Neuronal stem cell (in vitro differentiated cells): ENCODE data around the gene TEKT2.

ENCODE experiments used
- DNase-seq: peaks from one replicate; pipeline ENCODE4 v3.0.0-alpha.2; 2013; ENCODE audit warnings: low spot score
- H2AFZ ChIP-seq: one replicate; pipeline ENCODE4 v1.6.1; 2013; ENCODE audit warnings: mild to moderate bottlenecking, low read length, inconsistent platforms
- H2AK5ac ChIP-seq: 2 replicates; pipeline ENCODE4 v1.6.1; 2013; ENCODE audit warnings: low read depth, mild to moderate bottlenecking, inconsistent platforms, low read length, moderate library complexity, mixed read lengths
- H2BK120ac ChIP-seq: 2 replicates; pipeline ENCODE4 v1.6.1; 2013; ENCODE audit warnings: low read depth, mild to moderate bottlenecking, inconsistent platforms, low read length, moderate library complexity, mixed read lengths
- H2BK12ac ChIP-seq: one replicate; pipeline ENCODE4 v1.6.1; 2013; ENCODE audit warnings: low read length, inconsistent platforms
- H2BK15ac ChIP-seq: 2 replicates; pipeline ENCODE4 v1.6.1; 2013; ENCODE audit warnings: mild to moderate bottlenecking, low read length, inconsistent platforms, mixed read lengths
- H2BK5ac ChIP-seq: one replicate; pipeline ENCODE4 v1.6.1; 2013; ENCODE audit warnings: inconsistent platforms, mild to moderate bottlenecking, low read length, moderate library complexity
- H3K14ac ChIP-seq: one replicate; pipeline ENCODE4 v1.6.1; 2013; ENCODE audit warnings: low read length, inconsistent platforms
- H3K18ac ChIP-seq: 2 replicates; pipeline ENCODE4 v1.6.1; 2013; ENCODE audit warnings: low read length, inconsistent platforms
- H3K23ac ChIP-seq: 2 replicates; pipeline ENCODE4 v1.6.1; 2013; ENCODE audit warnings: low read depth, mild to moderate bottlenecking, mixed read lengths, low read length, inconsistent platforms; ENCODE audit not compliant: poor library complexity
- H3K27ac ChIP-seq: replicated peaks from 3 replicates; pipeline ENCODE4 v1.5.1; 2013; ENCODE audit warnings: low read length, inconsistent platforms
- H3K27me3 ChIP-seq, 3 experiments: 2 replicates each; pipeline ENCODE4 v1.6.1; 2013; ENCODE audit warnings: low read length in 3 of 3, mild to moderate bottlenecking in 2 of 3, inconsistent platforms in 1 of 3, low read depth in 1 of 3, mixed read lengths in 1 of 3, moderate library complexity in 1 of 3; ENCODE audit not compliant: control insufficient read depth in 3 of 3, insufficient read depth in 3 of 3
- H3K36me3 ChIP-seq, 2 donors: replicated peaks in 1 of 2; 2 replicates each; pipeline ENCODE4 v1.6.1; 2013; ENCODE audit warnings: low read length in 2 of 2; ENCODE audit not compliant: control insufficient read depth in 2 of 2, insufficient read depth in 2 of 2
- H3K4ac ChIP-seq: 2 replicates; pipeline ENCODE4 v1.6.1; 2013; ENCODE audit warnings: inconsistent platforms, mild to moderate bottlenecking, low read length, moderate library complexity
- H3K4me1 ChIP-seq, 2 donors: 1 replicate in 1 of 2; 2 replicates in 1 of 2; pipeline ENCODE4 v1.6.1; 2013; ENCODE audit warnings: low read length in 2 of 2, low read depth in 1 of 2; ENCODE audit not compliant: control insufficient read depth in 2 of 2, insufficient read depth in 1 of 2
- H3K4me2 ChIP-seq: one replicate; pipeline ENCODE4 v1.6.1; 2013; ENCODE audit warnings: mild to moderate bottlenecking, low read length, inconsistent platforms; ENCODE audit not compliant: insufficient read depth, poor library complexity, severe bottlenecking
- H3K4me3 ChIP-seq, 2 donors: 2 replicates each; pipeline ENCODE4 v1.5.1; 2013; ENCODE audit warnings: low read length in 2 of 2, mild to moderate bottlenecking in 2 of 2, inconsistent platforms in 1 of 2, moderate library complexity in 1 of 2
- H3K79me1 ChIP-seq: one replicate; pipeline ENCODE4 v1.6.1; 2013; ENCODE audit warnings: low read depth, mild to moderate bottlenecking, inconsistent platforms, low read length, moderate library complexity
- H3K9ac ChIP-seq: one replicate; pipeline ENCODE4 v1.6.1; 2013; ENCODE audit warnings: mild to moderate bottlenecking, low read depth, low read length, inconsistent platforms; ENCODE audit not compliant: poor library complexity
- H3K9me3 ChIP-seq, 2 donors: replicated peaks in 1 of 2; 2 replicates each; pipeline versions ENCODE3 to v1.6.1; 2013; ENCODE audit warnings: low read length in 2 of 2, mild to moderate bottlenecking in 2 of 2, inconsistent platforms in 1 of 2, low read depth in 1 of 2, mixed read lengths in 1 of 2, moderate library complexity in 1 of 2; ENCODE audit not compliant: control insufficient read depth in 2 of 2, insufficient read depth in 1 of 2
- H4K8ac ChIP-seq: one replicate; pipeline ENCODE4 v1.6.1; 2013; ENCODE audit warnings: low read depth, mild to moderate bottlenecking, inconsistent platforms, low read length, moderate library complexity
- H4K91ac ChIP-seq: one replicate; pipeline ENCODE4 v1.6.1; 2013; ENCODE audit warnings: low read length, low read depth, mild to moderate bottlenecking, inconsistent platforms; ENCODE audit not compliant: poor library complexity
- WGBS, 2 donors: extraction: QIAGEN DNeasy Blood & Tissue Kit; methylation state at CpG; one replicate each; pipeline ENCODE4 v1.1.7; 2013; ENCODE audit warnings: missing lambda C conversion rate in 2 of 2, mixed read lengths in 1 of 2; ENCODE audit not compliant: insufficient read length in 2 of 2, insufficient replicate concordance in 1 of 2; ENCODE audit errors: extremely low coverage in 2 of 2; 5-methylcytosine and 5-hydroxymethylcytosine counted together

TEKT2 gene

GRCh38 chr1:36115931-36116330 is 32.0 kb downstream of the TEKT2 start:
- Histone ChIP-seq H2BK12ac (peak overlapping the region; percentile 16), H3K4me3 (no peak overlapping the region), H2AFZ (no peak overlapping the region), H3K9ac (no peak overlapping the region), H2BK5ac (no peak overlapping the region), H3K36me3 (no peaks in the 10 kb centered on the region), H3K9me3 (no peaks in the 10 kb centered on the region), H3K27me3 (peaks cover 0 to 23% (median 0%) of the 10 kb centered on the region in 3 experiments), H3K4ac (no peak overlapping the region), H3K27ac (no peak overlapping the region), H4K8ac (peak overlapping the region; percentile 76), H3K4me2 (no peak overlapping the region), H3K23ac (no peak overlapping the region), H2BK15ac (no peak overlapping the region), H3K14ac (no peak overlapping the region), H2BK120ac (no peak overlapping the region), H3K4me1 (peaks cover 8 to 10% of the 10 kb centered on the region in 2 donors), H3K79me1 (no peaks in the 10 kb centered on the region), H2AK5ac (no peak overlapping the region), H3K18ac (peak overlapping the region; percentile 52), H4K91ac (no peak overlapping the region)
- DNase-seq = no peak
- WGBS, 2 donors = no CpG with 5 or more reads among the region's 5 CpGs

- Histone ChIP-seq H3K4ac (no peak overlapping the region), H4K8ac (no peak overlapping the region), H2BK120ac (no peak overlapping the region)
Measured at GRCh38 chr1:36116901-36117300, 33.0 kb downstream of the TEKT2 start.

GRCh38 chr1:36118447-36119204 is 34.7 kb downstream of the TEKT2 start:
- no peak for DNase-seq
- H2BK120ac ChIP-seq = no peak overlapping the region
- no peak overlapping the region for H4K8ac ChIP-seq
- no CpG with 5 or more reads among the region's 10 CpGs for WGBS, 2 donors
- peaks cover 2 to 42% (median 12%) of the 10 kb centered on the region in 3 experiments for H3K27me3 ChIP-seq
- peak overlapping the region; percentile 32 for H3K18ac ChIP-seq
- no peaks in the 10 kb centered on the region for H3K79me1 ChIP-seq
- H3K4me1 ChIP-seq = peaks cover 8 to 12% of the 10 kb centered on the region in 2 donors
- peak overlapping the region; percentile 27 for H3K23ac ChIP-seq
- H2AK5ac ChIP-seq = no peak overlapping the region
- no peaks in the 10 kb centered on the region for H3K36me3 ChIP-seq
- no peak overlapping the region for H3K4ac ChIP-seq
- H3K9me3 ChIP-seq = no peaks in the 10 kb centered on the region
- H2BK5ac ChIP-seq = no peak overlapping the region
- no peak overlapping the region for H3K4me3 ChIP-seq
- no peak overlapping the region for H3K14ac ChIP-seq
- peak overlapping the region; percentile 32 for H3K9ac ChIP-seq
- H2BK15ac ChIP-seq = no peak overlapping the region
- H2BK12ac ChIP-seq = no peak overlapping the region
- no peak overlapping the region for H3K4me2 ChIP-seq
- no peak overlapping the region for H3K27ac ChIP-seq
- H4K91ac ChIP-seq = no peak overlapping the region
- no peak overlapping the region for H2AFZ ChIP-seq

More at GRCh38 chr1:36116901-36117300, 33.0 kb downstream of the TEKT2 start:
- H4K91ac ChIP-seq = no peak overlapping the region
- H2BK15ac ChIP-seq = peak overlapping the region; percentile 73
- WGBS, 2 donors = no CpG with 5 or more reads among the region's 5 CpGs
- H3K27ac ChIP-seq = no peak overlapping the region
- no peak for DNase-seq
- no peaks in the 10 kb centered on the region for H3K79me1 ChIP-seq
- H3K4me2 ChIP-seq = no peak overlapping the region
- no peaks in the 10 kb centered on the region for H3K36me3 ChIP-seq
- no peak overlapping the region for H2BK12ac ChIP-seq
- peaks cover 0 to 28% (median 0%) of the 10 kb centered on the region in 3 experiments for H3K27me3 ChIP-seq
- no peak overlapping the region for H3K14ac ChIP-seq
- no peak overlapping the region for H2AK5ac ChIP-seq
- peak overlapping the region; percentile 40 for H3K23ac ChIP-seq
- H3K18ac ChIP-seq = no peak overlapping the region
- H2BK5ac ChIP-seq = no peak overlapping the region
- H3K4me3 ChIP-seq = peak overlapping the region in 1 of 2 donors; percentile 41
- no peak overlapping the region for H2AFZ ChIP-seq
- H3K9ac ChIP-seq = no peak overlapping the region
- no peaks in the 10 kb centered on the region for H3K9me3 ChIP-seq
- H3K4me1 ChIP-seq = peaks cover 8 to 10% of the 10 kb centered on the region in 2 donors

GRCh38 chr1:36119456-36119855 is 35.6 kb downstream of the TEKT2 start:
- Histone ChIP-seq H3K9ac (no peak overlapping the region), H2BK120ac (peak overlapping the region; percentile 19), H4K91ac (no peak overlapping the region), H2BK12ac (no peak overlapping the region), H3K4me3 (no peak overlapping the region), H3K23ac (no peak overlapping the region), H3K18ac (peak overlapping the region; percentile 66), H3K36me3 (no peaks in the 10 kb centered on the region), H3K4ac (no peak overlapping the region), H3K79me1 (no peaks in the 10 kb centered on the region), H2BK5ac (no peak overlapping the region), H2BK15ac (peak overlapping the region; percentile 67), H3K27me3 (peaks cover 7 to 51% (median 20%) of the 10 kb centered on the region in 3 experiments), H3K9me3 (no peaks in the 10 kb centered on the region), H3K4me1 (peaks cover 8 to 10% of the 10 kb centered on the region in 2 donors), H3K27ac (no peak overlapping the region), H2AK5ac (no peak overlapping the region), H2AFZ (no peak overlapping the region), H3K14ac (peak overlapping the region; percentile 44), H4K8ac (no peak overlapping the region), H3K4me2 (no peak overlapping the region)
- DNase-seq = no peak
- WGBS, 2 donors = no CpG with 5 or more reads among the region's 9 CpGs
